ENCODE data around the gene ASB7.

DNA sequence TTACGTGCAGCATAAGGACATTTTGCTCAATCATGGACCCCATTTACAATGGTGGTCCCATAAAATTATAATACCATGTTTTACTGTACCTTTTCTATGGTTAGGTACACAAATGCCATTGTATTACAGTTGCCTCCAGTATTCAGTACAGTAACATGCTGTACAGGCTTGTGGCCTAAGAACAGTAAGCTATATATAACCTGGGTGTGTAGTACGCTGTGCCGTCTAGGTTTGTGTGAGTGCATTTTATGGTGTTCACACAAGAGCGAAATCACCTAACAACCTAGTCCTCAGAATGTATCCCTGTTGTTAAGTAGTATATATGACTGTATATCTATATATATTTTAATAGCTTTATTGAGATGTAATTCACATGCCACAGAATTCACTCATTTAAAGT lies 12.5 kb downstream of the ASB7 start:
- TF ChIP-seq, protein P1, sequence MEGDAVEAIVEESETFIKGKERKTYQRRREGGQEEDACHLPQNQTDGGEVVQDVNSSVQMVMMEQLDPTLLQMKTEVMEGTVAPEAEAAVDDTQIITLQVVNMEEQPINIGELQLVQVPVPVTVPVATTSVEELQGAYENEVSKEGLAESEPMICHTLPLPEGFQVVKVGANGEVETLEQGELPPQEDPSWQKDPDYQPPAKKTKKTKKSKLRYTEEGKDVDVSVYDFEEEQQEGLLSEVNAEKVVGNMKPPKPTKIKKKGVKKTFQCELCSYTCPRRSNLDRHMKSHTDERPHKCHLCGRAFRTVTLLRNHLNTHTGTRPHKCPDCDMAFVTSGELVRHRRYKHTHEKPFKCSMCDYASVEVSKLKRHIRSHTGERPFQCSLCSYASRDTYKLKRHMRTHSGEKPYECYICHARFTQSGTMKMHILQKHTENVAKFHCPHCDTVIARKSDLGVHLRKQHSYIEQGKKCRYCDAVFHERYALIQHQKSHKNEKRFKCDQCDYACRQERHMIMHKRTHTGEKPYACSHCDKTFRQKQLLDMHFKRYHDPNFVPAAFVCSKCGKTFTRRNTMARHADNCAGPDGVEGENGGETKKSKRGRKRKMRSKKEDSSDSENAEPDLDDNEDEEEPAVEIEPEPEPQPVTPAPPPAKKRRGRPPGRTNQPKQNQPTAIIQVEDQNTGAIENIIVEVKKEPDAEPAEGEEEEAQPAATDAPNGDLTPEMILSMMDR (IDR thresholded peaks at IDR 0.05; ENCODE audit: poor library complexity, severe bottlenecking) = no peak
- TF ChIP-seq REST (IDR thresholded peaks at IDR 0.05; ENCODE audit: borderline replicate concordance) (no peak), EZH2 (IDR thresholded peaks at IDR 0.05; ENCODE audit: borderline replicate concordance, insufficient read depth, low read length, poor library complexity, severe bottlenecking) (no peak), MXI1 (conservative IDR thresholded peaks at IDR 0.05; ENCODE audit: poor library complexity, severe bottlenecking) (no peak), EP300 (conservative IDR thresholded peaks at IDR 0.05; ENCODE audit: poor library complexity, severe bottlenecking) (no peak), POLR2AphosphoS5 (IDR thresholded peaks at IDR 0.05) (no peak)

Data from neural cell (in vitro differentiated cells).